ENCODE results near the gene CDH23. TPM values are rescaled to one million over a fixed set of nuclear protein-coding genes. Genes with fewer than 3 reads are reported as not detected.

CDH23 gene
- total RNA-seq, 4 donors from 2014 or later = 0.72 to 4.1 (median 2.2) TPM

GRCh38 chr10:71613877-71614276 is 217.2 kb downstream of the CDH23 start:
- DNase-seq (ENCODE audit: low spot score in 2 of 2) = no peak
- TF ChIP-seq POLR2A (IDR thresholded peaks at IDR 0.05) (no peak), EP300 (IDR thresholded peaks at IDR 0.05) (no peak), POLR2AphosphoS5 (IDR thresholded peaks at IDR 0.05) (no peak), CTCF (IDR thresholded peaks at IDR 0.05) (no peak)
- Histone ChIP-seq H3K27ac (no peak overlapping the region), H3K4me1 (peaks cover 11% of the 10 kb centered on the region), H3K27me3 (no peaks in the 10 kb centered on the region), H3K9me3 (no peaks in the 10 kb centered on the region), H3K36me3 (no peaks in the 10 kb centered on the region), H3K4me3 (no peak overlapping the region)
- WGBS = 95% methylated on average over 4 of the region's 4 CpGs

GRCh38 chr10:71614946-71615345 is 218.2 kb downstream of the CDH23 start:
- Histone ChIP-seq H3K4me3 (no peak overlapping the region), H3K27me3 (no peaks in the 10 kb centered on the region), H3K4me1 (peaks cover 11% of the 10 kb centered on the region), H3K27ac (no peak overlapping the region), H3K36me3 (no peaks in the 10 kb centered on the region), H3K9me3 (no peaks in the 10 kb centered on the region)
- 78% methylated on average over 5 of the region's 5 CpGs for WGBS
- no peak for DNase-seq (ENCODE audit: low spot score in 2 of 2)
- TF ChIP-seq EP300 (IDR thresholded peaks at IDR 0.05) (no peak), CTCF (IDR thresholded peaks at IDR 0.05) (no peak), POLR2A (IDR thresholded peaks at IDR 0.05) (no peak), POLR2AphosphoS5 (IDR thresholded peaks at IDR 0.05) (no peak)

DNA sequence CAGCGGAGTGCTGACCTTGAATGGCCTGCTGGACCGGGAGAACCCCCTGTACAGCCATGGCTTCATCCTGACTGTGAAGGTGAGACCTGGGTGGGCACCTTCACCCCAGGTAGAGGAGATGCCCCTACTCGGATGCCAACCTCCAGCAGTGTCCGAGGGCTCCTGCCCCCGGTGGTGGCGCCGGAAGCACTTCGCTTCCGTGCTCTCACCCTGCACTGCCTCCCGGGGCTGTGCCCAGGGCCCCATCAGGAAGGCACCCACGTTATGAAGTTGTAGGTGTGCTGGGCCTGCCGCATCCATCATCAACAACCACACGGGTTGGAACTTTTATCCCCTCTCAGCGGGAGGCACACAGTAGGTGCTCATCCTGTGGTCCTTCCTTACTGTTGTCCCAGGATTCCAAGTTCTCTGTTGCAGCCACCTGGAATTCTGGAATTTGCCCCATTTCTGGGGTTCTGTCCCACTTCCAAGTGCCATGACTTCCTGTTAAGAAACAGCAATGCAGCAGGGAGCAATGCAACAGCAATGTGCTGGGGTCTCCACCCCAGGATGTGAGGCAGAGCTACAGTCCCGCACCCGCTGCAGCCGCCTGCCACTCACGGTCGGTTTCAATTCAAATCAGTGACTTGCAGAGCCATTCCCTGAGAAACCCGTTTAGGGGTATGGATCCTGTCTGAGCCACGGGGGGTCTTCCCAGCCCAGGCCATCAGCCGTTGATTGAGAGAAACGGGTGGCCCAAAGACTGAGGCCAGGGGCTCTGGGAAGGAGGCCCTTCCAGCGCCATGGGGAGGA is 219.0 kb downstream of the CDH23 start:
- Histone ChIP-seq H3K27me3 (no peaks in the 10 kb centered on the region), H3K36me3 (no peaks in the 10 kb centered on the region), H3K27ac (no peak overlapping the region), H3K4me3 (no peak overlapping the region), H3K9me3 (no peaks in the 10 kb centered on the region), H3K4me1 (peaks cover 11% of the 10 kb centered on the region)
- no peak for DNase-seq (ENCODE audit: low spot score in 2 of 2)
- TF ChIP-seq POLR2AphosphoS5 (IDR thresholded peaks at IDR 0.05) (no peak), POLR2A (IDR thresholded peaks at IDR 0.05) (no peak), EP300 (IDR thresholded peaks at IDR 0.05) (no peak), CTCF (IDR thresholded peaks at IDR 0.05) (no peak)
- WGBS = 86% methylated on average over 22 of the region's 24 CpGs

DNA sequence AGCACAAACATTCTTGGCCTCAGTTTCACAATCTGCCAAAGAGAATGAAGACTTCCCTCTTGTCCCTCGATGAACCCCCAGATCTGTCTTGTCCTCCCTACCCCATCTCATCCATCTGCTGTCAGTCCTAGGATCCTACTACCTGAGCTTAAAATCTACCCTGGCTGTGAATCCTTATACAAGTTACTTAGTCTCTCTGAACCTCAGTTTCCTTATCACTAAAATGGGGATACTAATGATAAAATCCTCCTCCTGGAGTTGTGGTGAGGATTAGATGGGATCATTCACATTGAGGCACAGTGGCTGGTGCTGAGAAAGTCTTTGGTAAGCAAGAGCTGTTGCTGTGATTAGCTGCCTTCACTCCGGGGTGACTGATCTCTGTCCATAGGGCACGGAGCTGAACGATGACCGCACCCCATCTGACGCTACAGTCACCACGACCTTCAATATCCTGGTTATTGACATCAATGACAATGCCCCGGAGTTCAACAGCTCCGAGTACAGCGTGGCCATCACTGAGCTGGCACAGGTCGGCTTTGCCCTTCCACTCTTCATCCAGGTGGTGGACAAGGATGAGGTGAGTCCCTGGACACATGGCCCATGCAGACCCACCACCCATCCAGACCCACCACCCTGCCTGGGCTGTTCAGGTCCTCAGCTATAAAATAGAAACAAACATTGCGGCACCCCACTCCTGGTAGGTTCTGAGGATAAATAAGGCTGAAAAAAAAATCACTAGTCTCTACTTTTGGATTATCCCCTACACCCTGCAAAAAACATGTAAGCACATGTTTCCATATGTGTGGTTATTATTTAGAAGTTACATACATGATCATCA is 220.3 kb downstream of the CDH23 start:
- TF ChIP-seq POLR2A (IDR thresholded peaks at IDR 0.05) (no peak), POLR2AphosphoS5 (IDR thresholded peaks at IDR 0.05) (no peak), CTCF (IDR thresholded peaks at IDR 0.05) (no peak), EP300 (IDR thresholded peaks at IDR 0.05) (no peak)
- Histone ChIP-seq H3K4me3 (no peak overlapping the region), H3K27me3 (no peaks in the 10 kb centered on the region), H3K27ac (no peak overlapping the region), H3K9me3 (no peaks in the 10 kb centered on the region), H3K36me3 (no peaks in the 10 kb centered on the region), H3K4me1 (peaks cover 20% of the 10 kb centered on the region)
- no peak for DNase-seq (ENCODE audit: low spot score in 2 of 2)
- WGBS = 97% methylated on average over 12 of the region's 12 CpGs

GRCh38 chr10:71618176-71618575 is 221.5 kb downstream of the CDH23 start:
- 96% methylated on average over 6 of the region's 6 CpGs for WGBS
- H3K4me3 ChIP-seq = no peak overlapping the region
- TF ChIP-seq CTCF (IDR thresholded peaks at IDR 0.05) = no peak
- no peak for TF ChIP-seq POLR2AphosphoS5 (IDR thresholded peaks at IDR 0.05)
- no peak for TF ChIP-seq EP300 (IDR thresholded peaks at IDR 0.05)
- no peak for TF ChIP-seq POLR2A (IDR thresholded peaks at IDR 0.05)
- no peaks in the 10 kb centered on the region for H3K9me3 ChIP-seq
- DNase-seq (ENCODE audit: low spot score in 2 of 2) = no peak
- H3K4me1 ChIP-seq = peaks cover 25% of the 10 kb centered on the region
- H3K27ac ChIP-seq = no peak overlapping the region
- no peaks in the 10 kb centered on the region for H3K36me3 ChIP-seq
- H3K27me3 ChIP-seq = no peaks in the 10 kb centered on the region

Measured in suprapubic skin (tissue), 4 donors.